ENCODE measurements around the gene PNPLA7. TPM values are rescaled to one million over a fixed set of nuclear protein-coding genes. Genes with fewer than 3 reads are reported as not detected.

Gene PNPLA7
- total and polyA plus RNA-seq, 4 donors, result 0.79 to 8.9 (median 7.7) TPM

- 96 to 97% methylated on average over 14 of the region's 14 CpGs for WGBS, 2 donors
- no peak for DNase-seq
- peaks cover 0 to 40% (median 22%) of the 10 kb centered on the region in 4 donors for H3K36me3 ChIP-seq (ENCODE audit: control insufficient read depth in 4 of 4, insufficient read depth in 4 of 4, low read length in 4 of 4)
- H3K9ac ChIP-seq (ENCODE audit: insufficient read depth in 1 of 2, low read length in 2 of 2), result no peak overlapping the region
- peaks cover 0 to 16% (median 3%) of the 10 kb centered on the region in 5 donors for H3K4me1 ChIP-seq (ENCODE audit: control insufficient read depth in 5 of 5, insufficient read depth in 5 of 5, low read length in 5 of 5)
- H3K4me3 ChIP-seq, result no peak overlapping the region
- no peaks in the 10 kb centered on the region for H3K27me3 ChIP-seq (ENCODE audit: control insufficient read depth in 3 of 3, insufficient read depth in 3 of 3, low read length in 2 of 3)
- no peak overlapping the region for H3K27ac ChIP-seq (ENCODE audit: low read depth in 1 of 2, low read length in 1 of 2)
- TF ChIP-seq CTCF (IDR thresholded peaks at IDR 0.05; ENCODE audit: control extremely low read depth, extremely low read depth), result no peak
- H3K9me3 ChIP-seq (ENCODE audit: control insufficient read depth in 4 of 4, insufficient read depth in 3 of 4, low read length in 3 of 4), result no peaks in the 10 kb centered on the region
- no peak for ATAC-seq (ENCODE audit: insufficient read depth, low FRiP score)
These were observed 36.7 kb upstream of the PNPLA7 start for GRCh38 chr9:137586854-137587253.

GRCh38 chr9:137583957-137584356, 33.8 kb upstream of the PNPLA7 start:
- H3K27ac ChIP-seq (ENCODE audit: low read depth in 1 of 2, low read length in 1 of 2), result no peak overlapping the region
- DNase-seq (no peak), ATAC-seq (ENCODE audit: insufficient read depth, low FRiP score) (no peak)
- no peak overlapping the region for H3K4me3 ChIP-seq
- no peak for TF ChIP-seq CTCF (IDR thresholded peaks at IDR 0.05; ENCODE audit: control extremely low read depth, extremely low read depth)
- WGBS, 2 donors, result 85 to 90% methylated on average over 8 of the region's 8 CpGs
- no peak overlapping the region for H3K9ac ChIP-seq (ENCODE audit: insufficient read depth in 1 of 2, low read length in 2 of 2)
- no peaks in the 10 kb centered on the region for H3K27me3 ChIP-seq (ENCODE audit: control insufficient read depth in 3 of 3, insufficient read depth in 3 of 3, low read length in 2 of 3)
- H3K9me3 ChIP-seq (ENCODE audit: control insufficient read depth in 4 of 4, insufficient read depth in 3 of 4, low read length in 3 of 4), result no peaks in the 10 kb centered on the region
- peaks cover 0 to 4% (median under 1%) of the 10 kb centered on the region in 5 donors for H3K4me1 ChIP-seq (ENCODE audit: control insufficient read depth in 5 of 5, insufficient read depth in 5 of 5, low read length in 5 of 5)
- peaks cover 0 to 44% (median 22%) of the 10 kb centered on the region in 4 donors for H3K36me3 ChIP-seq (ENCODE audit: control insufficient read depth in 4 of 4, insufficient read depth in 4 of 4, low read length in 4 of 4)

GRCh38 chr9:137583347-137583746, 33.1 kb upstream of the PNPLA7 start:
- peaks cover 0 to 4% (median 0%) of the 10 kb centered on the region in 5 donors for H3K4me1 ChIP-seq (ENCODE audit: control insufficient read depth in 5 of 5, insufficient read depth in 5 of 5, low read length in 5 of 5)
- no peak for TF ChIP-seq CTCF (IDR thresholded peaks at IDR 0.05; ENCODE audit: control extremely low read depth, extremely low read depth)
- H3K4me3 ChIP-seq, result no peak overlapping the region
- H3K27me3 ChIP-seq (ENCODE audit: control insufficient read depth in 3 of 3, insufficient read depth in 3 of 3, low read length in 2 of 3), result no peaks in the 10 kb centered on the region
- 90 to 91% methylated on average over 14 of the region's 14 CpGs for WGBS, 2 donors
- H3K9ac ChIP-seq (ENCODE audit: insufficient read depth in 1 of 2, low read length in 2 of 2), result no peak overlapping the region
- peaks cover 0 to 43% (median 21%) of the 10 kb centered on the region in 4 donors for H3K36me3 ChIP-seq (ENCODE audit: control insufficient read depth in 4 of 4, insufficient read depth in 4 of 4, low read length in 4 of 4)
- no peaks in the 10 kb centered on the region for H3K9me3 ChIP-seq (ENCODE audit: control insufficient read depth in 4 of 4, insufficient read depth in 3 of 4, low read length in 3 of 4)
- H3K27ac ChIP-seq (ENCODE audit: low read depth in 1 of 2, low read length in 1 of 2), result no peak overlapping the region
- DNase-seq, result no peak
- ATAC-seq (ENCODE audit: insufficient read depth, low FRiP score), result no peak

- TF ChIP-seq CTCF (IDR thresholded peaks at IDR 0.05; ENCODE audit: control extremely low read depth, extremely low read depth), result no peak
- Histone ChIP-seq H3K27me3 (ENCODE audit: control insufficient read depth in 3 of 3, insufficient read depth in 3 of 3, low read length in 2 of 3) (no peaks in the 10 kb centered on the region), H3K4me3 (no peak overlapping the region), H3K27ac (ENCODE audit: low read depth in 1 of 2, low read length in 1 of 2) (no peak overlapping the region), H3K4me1 (ENCODE audit: control insufficient read depth in 5 of 5, insufficient read depth in 5 of 5, low read length in 5 of 5) (peaks cover 5 to 9% (median 5%) of the 10 kb centered on the region in 5 donors), H3K36me3 (ENCODE audit: control insufficient read depth in 4 of 4, insufficient read depth in 4 of 4, low read length in 4 of 4) (peaks cover 0 to 38% (median 18%) of the 10 kb centered on the region in 4 donors), H3K9me3 (ENCODE audit: control insufficient read depth in 4 of 4, insufficient read depth in 3 of 4, low read length in 3 of 4) (no peaks in the 10 kb centered on the region), H3K9ac (ENCODE audit: insufficient read depth in 1 of 2, low read length in 2 of 2) (no peak overlapping the region)
- WGBS, 2 donors, result 87 to 88% methylated on average over 20 of the region's 20 CpGs
- ATAC-seq (ENCODE audit: insufficient read depth, low FRiP score) (no peak), DNase-seq (no peak)
These were observed 32.2 kb upstream of the PNPLA7 start for GRCh38 chr9:137582286-137582860.

All from lung (tissue), 12 donors.